B cell (primary cell): ENCODE measurements around the gene SAFB. TPM values are rescaled to one million over a fixed set of nuclear protein-coding genes. Genes with fewer than 3 reads are reported as not detected.
A peak's percentile ranks its signal among the peaks of the same experiment; 100 is the strongest.

Experiments
- ATAC-seq: fragments of 200-7000 bp; cut with Tn5 transposase; one replicate; pipeline ENCODE4 v1.10.0; 2021; ENCODE audit warnings: low read depth, mild to moderate bottlenecking, moderate number of reproducible peaks, moderate library complexity
- CTCF ChIA-PET: fragments of 350-600 bp; sonication (Branson Sonifier 250); formaldehyde crosslinking; loops from one replicate; lab custom pipeline; 2021; ENCODE audit warnings: antibody characterized with exemption, inconsistent platforms; lab: Charles Lee
- POLR2A ChIA-PET: fragments of 350-600 bp; sonication (Branson Sonifier 250); formaldehyde crosslinking; loops from one replicate; lab custom pipeline; 2021; ENCODE audit warnings: antibody characterized with exemption; lab: Charles Lee
- DNase-seq: peaks from one replicate; pipeline ENCODE4 v3.0.0; 2013
- H2AFZ ChIP-seq: 2 replicates; pipeline ENCODE4 v1.6.1; 2012; ENCODE audit warnings: mild to moderate bottlenecking, low read depth, low read length; ENCODE audit not compliant: insufficient read depth, poor library complexity, severe bottlenecking
- H3K27ac ChIP-seq, 2 donors: 1 replicate in 1 of 2; 2 replicates in 1 of 2; pipeline ENCODE4 v1.5.1; 2012 to 2013; ENCODE audit warnings: low read length in 2 of 2, mild to moderate bottlenecking in 2 of 2, moderate library complexity in 1 of 2
- H3K27me3 ChIP-seq, 4 experiments: fragments of 200-600 bp in 1 of 4; sonication (generic) in 1 of 4; replicated peaks in 1 of 4; 1 replicate in 2 of 4; 2 replicates in 2 of 4; pipeline versions ENCODE4 v1.6.1 to v1.7.0; 2013 to 2016; ENCODE audit warnings: low read length in 3 of 4, mild to moderate bottlenecking in 2 of 4, mixed read lengths in 1 of 4, moderate library complexity in 1 of 4; ENCODE audit not compliant: insufficient read depth in 4 of 4, control insufficient read depth in 3 of 4; ENCODE audit errors: control extremely low read depth in 1 of 4
- H3K36me3 ChIP-seq, 2 experiments: replicated peaks in 1 of 2; 1 replicate in 1 of 2; 2 replicates in 1 of 2; pipeline versions ENCODE4 v1.6.1 to v1.7.1; 2013; ENCODE audit warnings: low read length in 1 of 2; ENCODE audit not compliant: insufficient read depth in 2 of 2, control insufficient read depth in 1 of 2; ENCODE audit errors: control extremely low read depth in 1 of 2, extremely low read depth in 1 of 2
- H3K4me1 ChIP-seq, 2 donors: fragments of 200-600 bp in 1 of 2; sonication (generic) in 1 of 2; 1 replicate in 1 of 2; 2 replicates in 1 of 2; pipeline versions ENCODE4 v1.5.1 to v1.6.1; 2013 to 2017; ENCODE audit warnings: low read length in 2 of 2; ENCODE audit not compliant: control insufficient read depth in 2 of 2, insufficient read depth in 2 of 2
- H3K4me2 ChIP-seq: replicated peaks from 2 replicates; pipeline ENCODE3; 2012; ENCODE audit warnings: mild to moderate bottlenecking, low read depth, low read length; ENCODE audit not compliant: poor library complexity, severe bottlenecking
- H3K4me3 ChIP-seq, 5 experiments: fragments of 200-600 bp in 1 of 5; sonication (generic) in 1 of 5; 1 replicate in 3 of 5; 2 replicates in 2 of 5; pipeline versions ENCODE4 v1.5.1 to v1.7.0; 2011 to 2016; ENCODE audit warnings: low read length in 4 of 5, mild to moderate bottlenecking in 4 of 5, low read depth in 2 of 5, control low read depth in 1 of 5, moderate library complexity in 1 of 5; ENCODE audit not compliant: insufficient read depth in 1 of 5; ENCODE audit errors: control extremely low read depth in 1 of 5, extremely low read depth in 1 of 5
- H3K79me2 ChIP-seq: fragments of 200-600 bp; sonication (generic); one replicate; pipeline ENCODE4 v1.6.0; 2016; ENCODE audit warnings: low read length; ENCODE audit not compliant: control insufficient read depth, insufficient read depth
- H3K9ac ChIP-seq: fragments of 200-600 bp; sonication (generic); 2 replicates; pipeline ENCODE4 v1.6.1; 2017; ENCODE audit warnings: mild to moderate bottlenecking, low read length, moderate library complexity
- H3K9me3 ChIP-seq, 3 donors: one replicate each; pipeline versions ENCODE4 v1.6.1 to v1.7.1; 2013; ENCODE audit warnings: low read length in 2 of 3; ENCODE audit not compliant: control insufficient read depth in 2 of 3, insufficient read depth in 1 of 3; ENCODE audit errors: control extremely low read depth in 1 of 3
- H4K20me1 ChIP-seq: 2 replicates; pipeline ENCODE4 v1.6.0; 2012; ENCODE audit warnings: mild to moderate bottlenecking, low read length; ENCODE audit not compliant: insufficient read depth, control insufficient read depth, poor library complexity, severe bottlenecking
- H3K27ac Mint-ChIP-seq: one replicate; pipeline ENCODE4 v1.8.0; 2021; ENCODE audit warnings: mixed read lengths
- H3K27me3 Mint-ChIP-seq: one replicate; pipeline ENCODE4 v1.8.0; 2021; ENCODE audit warnings: mixed read lengths
- H3K4me1 Mint-ChIP-seq: one replicate; pipeline ENCODE4 v1.8.0; 2021; ENCODE audit warnings: mixed read lengths
- H3K4me3 Mint-ChIP-seq: one replicate; pipeline ENCODE4 v1.8.0; 2021; ENCODE audit warnings: mixed read lengths
- H3K9me3 Mint-ChIP-seq: one replicate; pipeline ENCODE4 v1.8.0; 2022; ENCODE audit warnings: mixed read lengths; ENCODE audit not compliant: insufficient read depth
- CTCF ChIP-seq: fragments of 200-600 bp; IDR thresholded peaks from one replicate; pipeline ENCODE4 v1.8.0; 2022; ENCODE audit warnings: antibody characterized with exemption, mild to moderate bottlenecking
- EZH2 ChIP-seq: IDR thresholded peaks from 2 replicates; pipeline ENCODE4 v1.6.1; 2012; ENCODE audit warnings: borderline replicate concordance, low read depth, mild to moderate bottlenecking, moderate library complexity, low read length; ENCODE audit not compliant: insufficient read depth, poor library complexity, severe bottlenecking
- WGBS: methylation state at CpG from one replicate; pipeline ENCODE4 v1.1.5; 2013; ENCODE audit warnings: missing lambda C conversion rate; ENCODE audit not compliant: insufficient coverage; 5-methylcytosine and 5-hydroxymethylcytosine counted together
- intact Hi-C: fragments of 100-400 bp; cut with micrococcal nuclease; formaldehyde crosslinking; loops from one replicate; pipeline ENCODE4 v1.10.0; 2022
- polyA plus RNA-seq: library from polyadenylated mRNA; depleted of rRNA; stranded (reverse); fragments of >200 nt; gene quantifications from 2 replicates; pipeline ENCODE4 v1.2.3, GENCODE V29; 2012
- total RNA-seq, 2 donors: library from RNA; stranded (reverse); fragments of 120-200 nt in 1 of 2; gene quantifications; 1 replicate in 1 of 2; 2 replicates in 1 of 2; pipeline versions ENCODE4 v1.2.3 to v1.2.4, GENCODE V29; 2013 to 2022

Gene SAFB
- total and polyA plus RNA-seq, 2 donors (not counting 1 experiment from before 2014, with no cell fraction given), result 91.0 to 221 TPM

- Mint-ChIP-seq H3K4me3 (peak overlapping the region; percentile 99), H3K27ac (peak overlapping the region; percentile 91), H3K27me3 (no peaks in the 10 kb centered on the region), H3K9me3 (no peaks in the 10 kb centered on the region), H3K4me1 (peaks cover 77% of the 10 kb centered on the region)
- WGBS, result 0% methylated on average over 16 of the region's 20 CpGs
- H3K79me2 ChIP-seq, result peaks cover 94% of the 10 kb centered on the region
- H3K9ac ChIP-seq, result peak overlapping the region; percentile 96
- H3K4me3 ChIP-seq, result peak overlapping the region; percentile 82 to 98 (median 96)
- H3K27me3 ChIP-seq, result no peaks in the 10 kb centered on the region
- ChIA-PET POLR2A (interaction anchor here (0.6 to 0.7 kb wide), 3 partner anchors 10 to 656 kb away, joined by 3 to 7 read pairs (median 5); no protein-coding TSS in a partner anchor), CTCF (no interaction called here)
- peak overlapping the region; percentile 87 for H2AFZ ChIP-seq
- intact Hi-C loops, result loop anchor here (10.0 kb wide), 2 partner anchors 489 to 1149 kb away; partner anchors contain the start of gene HDGFL2
- H3K9me3 ChIP-seq, result no peaks in the 10 kb centered on the region
- H3K27ac ChIP-seq, result peak overlapping the region; percentile 92 to 95
- peak overlapping the region; percentile 90 for H3K4me2 ChIP-seq
- ATAC-seq (no peak), DNase-seq (peak; percentile 35)
- H4K20me1 ChIP-seq, result peaks cover 82% of the 10 kb centered on the region
- H3K4me1 ChIP-seq, result peaks cover 71 to 74% of the 10 kb centered on the region in 2 donors
- peaks cover 10 to 59% of the 10 kb centered on the region in 2 experiments for H3K36me3 ChIP-seq
- TF ChIP-seq CTCF (no peak), EZH2 (no peak)
Measured at GRCh38 chr19:5624018-5624663, 1.3 kb downstream of the SAFB start.

- ChIA-PET POLR2A (interaction anchor here (0.6 to 0.7 kb wide), 3 partner anchors 9 to 337 kb away, joined by 3 to 10 read pairs (median 7); no protein-coding TSS in a partner anchor), CTCF (no interaction called here)
- Histone ChIP-seq H3K9me3 (no peaks in the 10 kb centered on the region), H3K79me2 (peaks cover 94% of the 10 kb centered on the region), H3K27ac (peak overlapping the region; percentile 92 to 95), H3K4me1 (peaks cover 77 to 80% of the 10 kb centered on the region in 2 donors), H3K4me2 (peak overlapping the region; percentile 90), H3K4me3 (peak overlapping the region; percentile 35 to 98 (median 96)), H3K27me3 (no peaks in the 10 kb centered on the region), H3K9ac (peak overlapping the region; percentile 96), H2AFZ (no peak overlapping the region), H3K36me3 (peaks cover 10 to 64% of the 10 kb centered on the region in 2 experiments), H4K20me1 (peaks cover 87% of the 10 kb centered on the region)
- Mint-ChIP-seq H3K27ac (peak overlapping the region; percentile 91), H3K4me1 (peaks cover 80% of the 10 kb centered on the region), H3K27me3 (no peaks in the 10 kb centered on the region), H3K4me3 (peak overlapping the region; percentile 99), H3K9me3 (no peaks in the 10 kb centered on the region)
- no peak for ATAC-seq
- intact Hi-C loops, result loop anchor here (10.0 kb wide), 2 partner anchors 490 to 1150 kb away; partner anchors contain the start of gene HDGFL2
- DNase-seq, result no peak
- TF ChIP-seq CTCF, result no peak
- no peak for TF ChIP-seq EZH2
- 31% methylated on average over 6 of the region's 8 CpGs for WGBS
Measured at GRCh38 chr19:5624741-5625278, 1.9 kb downstream of the SAFB start.
